Astrocyte of the spinal cord (primary cell): ENCODE measurements around the gene PDSS1.
"Not testable (repeated sequence)": the region's sequence is repeated elsewhere in the genome, so short reads cannot be mapped to it uniquely, and the experiment has no call there.

Experiments
- DNase-seq: peaks from one replicate; pipeline ENCODE4 v3.0.0; 2011; ENCODE audit warnings: low read depth, low spot score
- H3K4me3 ChIP-seq: 2 replicates; pipeline ENCODE4 v1.5.1; 2011; ENCODE audit warnings: low read depth, mild to moderate bottlenecking, low read length, moderate library complexity
- in situ Hi-C: cut with HindIII; loops from 2 replicates; pipeline ENCODE4 v1.10.0; 2017; ENCODE audit warnings: low sequenced_read_pairs
- TF ChIP-seq, protein P1 (sequence below): IDR thresholded peaks from 2 replicates; pipeline ENCODE4 v1.5.1; 2012; ENCODE audit warnings: low read depth, mild to moderate bottlenecking, low read length, inconsistent platforms

Gene PDSS1

DNA sequence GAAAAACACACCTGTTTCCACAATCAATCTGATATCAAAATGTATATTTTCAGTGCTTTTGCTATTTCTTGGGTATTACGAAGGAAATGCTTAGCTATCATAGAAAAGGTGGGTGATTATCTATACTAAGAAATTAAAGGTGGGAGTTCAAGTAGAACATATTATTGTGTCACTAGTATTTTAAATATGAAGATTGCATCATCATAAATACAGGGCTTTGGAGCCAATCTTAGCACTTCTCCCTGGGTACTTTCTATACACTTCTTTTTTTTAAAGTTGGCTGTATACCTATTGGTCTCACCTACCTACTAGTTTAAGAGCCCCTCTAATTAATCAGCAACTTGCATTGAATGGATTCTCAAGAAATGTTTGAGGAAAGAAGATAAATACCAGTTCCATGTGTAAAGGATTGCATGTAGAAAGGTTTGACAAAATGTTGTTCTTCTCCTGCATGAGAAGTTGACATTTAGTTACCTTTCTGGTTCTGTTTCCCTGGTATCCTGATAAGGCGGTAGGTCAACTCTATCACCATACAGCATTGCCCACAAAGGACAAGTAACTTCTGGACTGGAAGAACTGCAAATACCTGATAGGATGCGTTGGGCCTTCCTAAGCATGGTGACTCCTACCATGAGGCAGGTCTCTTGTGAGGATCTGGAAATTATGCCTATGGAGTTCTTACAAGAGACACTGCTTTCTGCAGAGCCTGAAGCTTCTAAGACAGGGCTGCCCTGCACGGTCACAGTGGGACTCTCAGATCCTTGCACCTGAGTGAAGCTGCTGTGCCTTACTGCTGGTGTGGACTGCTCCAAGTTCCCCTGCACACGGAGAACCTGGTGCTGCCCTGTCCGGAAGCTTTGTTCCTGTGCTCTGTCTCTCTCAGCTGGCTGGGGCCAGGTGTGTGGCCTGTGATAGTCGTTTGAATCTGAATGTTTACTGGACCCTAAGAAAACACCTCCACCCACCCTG lies 32.1 kb upstream of the PDSS1 start:
- no peak for DNase-seq
- TF ChIP-seq, protein P1, sequence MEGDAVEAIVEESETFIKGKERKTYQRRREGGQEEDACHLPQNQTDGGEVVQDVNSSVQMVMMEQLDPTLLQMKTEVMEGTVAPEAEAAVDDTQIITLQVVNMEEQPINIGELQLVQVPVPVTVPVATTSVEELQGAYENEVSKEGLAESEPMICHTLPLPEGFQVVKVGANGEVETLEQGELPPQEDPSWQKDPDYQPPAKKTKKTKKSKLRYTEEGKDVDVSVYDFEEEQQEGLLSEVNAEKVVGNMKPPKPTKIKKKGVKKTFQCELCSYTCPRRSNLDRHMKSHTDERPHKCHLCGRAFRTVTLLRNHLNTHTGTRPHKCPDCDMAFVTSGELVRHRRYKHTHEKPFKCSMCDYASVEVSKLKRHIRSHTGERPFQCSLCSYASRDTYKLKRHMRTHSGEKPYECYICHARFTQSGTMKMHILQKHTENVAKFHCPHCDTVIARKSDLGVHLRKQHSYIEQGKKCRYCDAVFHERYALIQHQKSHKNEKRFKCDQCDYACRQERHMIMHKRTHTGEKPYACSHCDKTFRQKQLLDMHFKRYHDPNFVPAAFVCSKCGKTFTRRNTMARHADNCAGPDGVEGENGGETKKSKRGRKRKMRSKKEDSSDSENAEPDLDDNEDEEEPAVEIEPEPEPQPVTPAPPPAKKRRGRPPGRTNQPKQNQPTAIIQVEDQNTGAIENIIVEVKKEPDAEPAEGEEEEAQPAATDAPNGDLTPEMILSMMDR, result no peak
- no peak overlapping the region for H3K4me3 ChIP-seq
- in situ Hi-C loops, result no loop called here

DNA sequence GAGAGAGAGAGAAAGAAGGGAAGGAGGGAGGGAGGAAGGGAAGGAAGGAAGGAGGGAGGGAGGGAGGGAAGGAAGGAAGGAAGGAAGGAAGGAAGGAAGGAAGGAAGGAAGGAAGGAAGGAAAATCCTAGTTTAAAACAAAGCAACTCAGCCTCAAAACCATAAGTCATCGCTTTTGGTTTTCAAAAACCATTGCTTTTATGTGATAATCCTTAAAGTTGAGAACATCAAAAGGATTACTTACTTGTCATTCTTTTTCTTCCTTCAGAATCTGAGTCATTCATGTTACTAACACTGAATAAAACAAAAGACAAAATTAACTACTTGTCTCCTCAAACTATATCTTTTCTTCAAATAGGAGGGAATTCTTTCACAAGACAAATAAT lies 21.6 kb upstream of the PDSS1 start:
- TF ChIP-seq, protein P1, result no peak
- DNase-seq, result no peak
- no peak overlapping the region for H3K4me3 ChIP-seq
- in situ Hi-C loops, result no loop called here

DNA sequence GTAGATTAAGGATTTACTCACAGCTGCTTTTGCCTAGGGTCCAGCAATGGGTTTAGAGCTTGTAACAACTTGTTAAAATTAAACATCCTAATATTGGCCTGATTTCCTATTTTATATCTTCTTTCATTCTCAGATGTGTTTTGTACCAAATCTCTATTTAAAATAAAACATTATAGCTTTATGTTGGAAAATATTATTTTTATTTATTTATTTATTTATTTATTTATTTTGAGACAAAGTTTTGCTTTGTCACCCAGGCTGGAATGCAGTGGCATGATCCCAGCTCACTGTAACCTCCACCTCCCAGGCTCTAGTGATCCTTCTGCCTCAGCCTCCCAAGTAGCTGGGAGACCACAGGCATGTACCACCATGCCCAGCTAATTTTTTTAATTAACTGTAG lies 17.9 kb upstream of the PDSS1 start:
- in situ Hi-C loops, result no loop called here
- H3K4me3 ChIP-seq, result no peak overlapping the region
- TF ChIP-seq, protein P1, result no peak
- DNase-seq, result no peak

DNA sequence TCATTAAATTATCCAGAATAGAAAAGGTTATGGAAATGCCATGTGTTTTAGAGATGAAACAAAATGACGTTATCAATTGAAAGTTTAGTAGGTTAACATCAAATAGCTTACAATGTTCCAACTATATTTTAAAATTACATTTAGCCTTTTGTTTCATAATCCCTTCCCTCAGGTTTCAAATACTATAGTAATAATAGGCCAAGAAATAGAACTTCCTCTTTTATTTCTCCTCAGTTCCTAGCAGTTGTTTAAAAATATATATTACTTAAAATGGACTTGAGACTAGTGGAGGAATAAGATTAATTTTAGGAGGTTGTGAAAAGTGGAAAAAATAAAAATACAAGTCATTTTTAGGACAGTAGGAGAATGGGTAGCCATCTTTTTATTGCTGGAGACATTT lies 16.4 kb upstream of the PDSS1 start:
- H3K4me3 ChIP-seq, result no peak overlapping the region
- TF ChIP-seq, protein P1, result no peak
- in situ Hi-C loops, result no loop called here
- no peak for DNase-seq

DNA sequence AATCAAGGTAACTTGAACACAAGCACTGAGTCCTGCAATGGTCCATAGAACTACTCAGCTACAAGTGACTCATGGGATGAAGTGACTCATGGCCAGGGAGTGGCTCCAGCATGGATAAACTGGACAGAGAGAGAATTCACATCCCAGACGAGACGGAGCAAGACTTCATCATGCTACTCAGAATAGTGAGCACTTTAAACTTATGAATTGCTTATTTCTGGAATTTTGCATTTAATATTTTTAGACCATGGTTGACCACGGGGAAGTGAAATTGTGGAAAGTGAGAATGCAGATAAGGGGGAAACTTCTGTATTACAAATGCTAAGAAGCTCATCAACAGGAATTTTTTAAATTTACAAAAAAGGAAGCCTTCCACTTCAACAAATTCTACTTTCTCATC lies 15.5 kb upstream of the PDSS1 start:
- H3K4me3 ChIP-seq, in situ Hi-C loops: not testable (repeated sequence)
- peak; percentile 54 for DNase-seq

DNA sequence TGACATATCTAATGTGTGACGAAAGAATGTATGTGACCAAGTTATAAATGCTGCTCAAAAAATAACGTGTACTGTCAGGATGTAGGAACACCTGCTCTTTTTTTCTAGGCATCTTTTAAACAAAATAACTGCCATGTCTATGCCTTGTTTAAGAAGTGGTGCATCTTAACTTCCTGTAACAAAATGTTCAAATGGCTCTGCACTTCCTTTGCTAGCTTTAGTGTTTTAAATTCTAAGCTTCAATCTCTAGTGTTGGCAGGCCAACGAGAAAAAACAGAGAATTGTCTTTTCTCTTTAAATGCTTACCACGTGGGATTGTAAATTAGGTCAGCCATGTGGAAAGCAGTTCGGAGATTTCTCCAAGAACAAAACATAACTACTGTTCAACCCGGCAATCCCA lies 14.6 kb upstream of the PDSS1 start:
- TF ChIP-seq, protein P1, result no peak
- DNase-seq, result no peak
- in situ Hi-C loops, result no loop called here
- H3K4me3 ChIP-seq, result no peak overlapping the region

DNA sequence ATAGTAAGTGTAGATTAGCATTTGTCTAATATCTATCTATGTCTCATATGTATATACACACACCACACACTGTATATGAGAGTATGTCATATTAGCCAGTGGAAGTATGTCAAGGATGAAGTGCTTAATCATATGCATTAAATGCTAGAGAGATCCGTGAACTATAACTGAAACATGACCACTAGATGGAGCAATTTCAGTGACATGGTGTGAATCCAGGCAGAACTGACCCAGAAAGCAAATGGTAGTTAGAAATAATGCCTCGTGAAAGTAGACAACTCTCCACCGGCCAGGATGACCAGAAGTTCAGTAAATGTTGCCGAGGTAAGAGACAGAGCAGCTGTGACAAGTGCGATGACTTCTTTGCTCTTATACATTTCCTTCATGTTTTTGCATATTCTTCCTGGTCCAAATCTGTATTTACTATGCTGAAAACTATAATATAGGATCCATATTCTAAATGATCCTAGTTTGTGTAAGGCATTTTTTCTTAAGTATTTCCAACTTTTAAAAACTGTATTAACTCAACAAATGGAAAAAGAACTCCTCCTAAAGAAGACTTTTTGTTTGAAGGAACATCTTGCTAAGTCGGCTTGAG lies 12.7 kb upstream of the PDSS1 start:
- H3K4me3 ChIP-seq, in situ Hi-C loops: not testable (repeated sequence)
- TF ChIP-seq, protein P1, result peak; percentile 57
- DNase-seq, result peak; percentile 60
